GM12865 (cell line): Measurements from ENCODE around the gene KLHL17.

Source experiments
- DNase-seq: peaks from one replicate; pipeline ENCODE4 v3.0.0; 2010; ENCODE audit warnings: low read depth
- H3K4me3 ChIP-seq: 2 replicates; pipeline ENCODE4 v1.5.1; 2011; ENCODE audit warnings: mild to moderate bottlenecking, low read depth, low read length, control low read depth
- CTCF ChIP-seq: IDR thresholded peaks from 2 replicates; pipeline ENCODE4 v1.5.1; 2011; ENCODE audit warnings: low read length, control low read depth, low read depth, inconsistent platforms; ENCODE audit not compliant: insufficient read depth; ENCODE audit errors: missing control alignments

Gene KLHL17

GRCh38 chr1:914131-914890, 46.1 kb upstream of the KLHL17 start:
- H3K4me3 ChIP-seq = no peak overlapping the region
- no peak for TF ChIP-seq CTCF
- DNase-seq = no peak

GRCh38 chr1:914891-915280, 45.5 kb upstream of the KLHL17 start:
- TF ChIP-seq CTCF = no peak
- no peak for DNase-seq
- no peak overlapping the region for H3K4me3 ChIP-seq

GRCh38 chr1:915295-916172, 44.9 kb upstream of the KLHL17 start:
- no peak for TF ChIP-seq CTCF
- DNase-seq = no peak
- no peak overlapping the region for H3K4me3 ChIP-seq

- TF ChIP-seq CTCF = no peak
- H3K4me3 ChIP-seq = no peak overlapping the region
- no peak for DNase-seq
Observed at GRCh38 chr1:916173-917075, 44.0 kb upstream of the KLHL17 start.

GRCh38 chr1:917076-917459, 43.3 kb upstream of the KLHL17 start:
- no peak for DNase-seq
- H3K4me3 ChIP-seq = no peak overlapping the region
- TF ChIP-seq CTCF = no peak

GRCh38 chr1:917466-918091, 42.8 kb upstream of the KLHL17 start:
- no peak overlapping the region for H3K4me3 ChIP-seq
- no peak for TF ChIP-seq CTCF
- no peak for DNase-seq
